Activated T-cell treated with anti-CD3 and anti-CD28 coated beads, Interleukin-2, amount 50 U/mL, for 24 hours (primary cell): ENCODE results near the gene GLIPR2.
"Not testable (repeated sequence)": the region's sequence is repeated elsewhere in the genome, so short reads cannot be mapped to it uniquely, and the experiment has no call there.

Source experiments
- DNase-seq: peaks from one replicate; pipeline ENCODE4 v3.0.0-alpha.2; 2020
- H3K27ac Mint-ChIP-seq: 2 replicates; pipeline ENCODE4 v1.8.0; 2020; ENCODE audit warnings: mild to moderate bottlenecking, mixed read lengths
- H3K27me3 Mint-ChIP-seq: 2 replicates; pipeline ENCODE4 v1.8.0; 2020; ENCODE audit warnings: mixed read lengths
- H3K36me3 Mint-ChIP-seq: 2 replicates; pipeline ENCODE4 v1.8.0; 2020; ENCODE audit warnings: low read depth, mixed read lengths
- H3K4me1 Mint-ChIP-seq: 2 replicates; pipeline ENCODE4 v1.8.0; 2020; ENCODE audit warnings: low read depth, mixed read lengths
- H3K4me3 Mint-ChIP-seq: 2 replicates; pipeline ENCODE4 v1.8.0; 2020; ENCODE audit warnings: mild to moderate bottlenecking, moderate library complexity, mixed read lengths
- H3K9me3 Mint-ChIP-seq: 2 replicates; pipeline ENCODE4 v1.8.0; 2020; ENCODE audit warnings: mixed read lengths

The GLIPR2 gene

GRCh38 chr9:36159509-36159908 lies 23.0 kb downstream of the GLIPR2 start:
- Mint-ChIP-seq H3K36me3 (peaks cover 13% of the 10 kb centered on the region), H3K4me1 (peaks cover 12% of the 10 kb centered on the region)
- not testable (repeated sequence) for H3K9me3 Mint-ChIP-seq, H3K27ac Mint-ChIP-seq, DNase-seq, H3K27me3 Mint-ChIP-seq, H3K4me3 Mint-ChIP-seq

- not testable (repeated sequence) for H3K9me3 Mint-ChIP-seq, H3K27me3 Mint-ChIP-seq, H3K27ac Mint-ChIP-seq, DNase-seq, H3K4me3 Mint-ChIP-seq, H3K4me1 Mint-ChIP-seq
- peaks cover 13% of the 10 kb centered on the region for H3K36me3 Mint-ChIP-seq
Observed at GRCh38 chr9:36160126-36160525, 23.6 kb downstream of the GLIPR2 start.

- DNase-seq, result no peak
- H3K9me3 Mint-ChIP-seq, result peaks cover 3% of the 10 kb centered on the region
- H3K27ac Mint-ChIP-seq, result no peak overlapping the region
- H3K4me1 Mint-ChIP-seq, result peaks cover 10% of the 10 kb centered on the region
- H3K4me3 Mint-ChIP-seq, result no peak overlapping the region
- H3K36me3 Mint-ChIP-seq, result peaks cover 11% of the 10 kb centered on the region
- no peaks in the 10 kb centered on the region for H3K27me3 Mint-ChIP-seq
Observed at GRCh38 chr9:36161187-36161586, 24.7 kb downstream of the GLIPR2 start.

- H3K4me3 Mint-ChIP-seq, result no peak overlapping the region
- no peak for DNase-seq
- peaks cover 13% of the 10 kb centered on the region for H3K4me1 Mint-ChIP-seq
- H3K9me3 Mint-ChIP-seq, result no peaks in the 10 kb centered on the region
- no peak overlapping the region for H3K27ac Mint-ChIP-seq
- H3K27me3 Mint-ChIP-seq, result no peaks in the 10 kb centered on the region
- H3K36me3 Mint-ChIP-seq, result peaks cover 6% of the 10 kb centered on the region
Observed at GRCh38 chr9:36162211-36162738, 25.7 kb downstream of the GLIPR2 start.

GRCh38 chr9:36163049-36163785 lies 26.7 kb downstream of the GLIPR2 start:
- Mint-ChIP-seq H3K9me3 (no peaks in the 10 kb centered on the region), H3K27ac (no peak overlapping the region), H3K4me3 (no peak overlapping the region), H3K4me1 (peaks cover 11% of the 10 kb centered on the region), H3K27me3 (no peaks in the 10 kb centered on the region), H3K36me3 (peaks cover 4% of the 10 kb centered on the region)
- no peak for DNase-seq

- Mint-ChIP-seq H3K36me3 (no peaks in the 10 kb centered on the region), H3K4me1 (peaks cover 8% of the 10 kb centered on the region), H3K4me3 (no peak overlapping the region), H3K27ac (no peak overlapping the region), H3K27me3 (no peaks in the 10 kb centered on the region), H3K9me3 (no peaks in the 10 kb centered on the region)
- DNase-seq, result no peak
Observed at GRCh38 chr9:36163786-36164170, 27.2 kb downstream of the GLIPR2 start.

GRCh38 chr9:36164372-36164771 lies 27.8 kb downstream of the GLIPR2 start:
- Mint-ChIP-seq H3K4me1 (peaks cover 8% of the 10 kb centered on the region), H3K9me3 (no peaks in the 10 kb centered on the region), H3K27ac (no peak overlapping the region), H3K36me3 (no peaks in the 10 kb centered on the region), H3K27me3 (no peaks in the 10 kb centered on the region), H3K4me3 (no peak overlapping the region)
- no peak for DNase-seq

- Mint-ChIP-seq H3K4me3 (no peak overlapping the region), H3K27ac (no peak overlapping the region)
Observed at GRCh38 chr9:36164989-36165388, 28.5 kb downstream of the GLIPR2 start.

GRCh38 chr9:36165826-36166167 lies 29.3 kb downstream of the GLIPR2 start:
- no peaks in the 10 kb centered on the region for H3K36me3 Mint-ChIP-seq
- no peaks in the 10 kb centered on the region for H3K27me3 Mint-ChIP-seq
- H3K9me3 Mint-ChIP-seq, result no peaks in the 10 kb centered on the region
- H3K27ac Mint-ChIP-seq, result no peak overlapping the region
- peaks cover 8% of the 10 kb centered on the region for H3K4me1 Mint-ChIP-seq
- H3K4me3 Mint-ChIP-seq, result peak overlapping the region; percentile 74
- DNase-seq, result no peak

More at GRCh38 chr9:36164989-36165388, 28.5 kb downstream of the GLIPR2 start:
- H3K36me3 Mint-ChIP-seq, result no peaks in the 10 kb centered on the region
- no peaks in the 10 kb centered on the region for H3K27me3 Mint-ChIP-seq
- no peak for DNase-seq
- H3K9me3 Mint-ChIP-seq, result no peaks in the 10 kb centered on the region
- H3K4me1 Mint-ChIP-seq, result peaks cover 8% of the 10 kb centered on the region

- DNase-seq, result peak; percentile 93
- H3K4me1 Mint-ChIP-seq, result peaks cover 6% of the 10 kb centered on the region
- H3K36me3 Mint-ChIP-seq, result no peaks in the 10 kb centered on the region
- peak overlapping the region; percentile 84 for H3K27ac Mint-ChIP-seq
- peak overlapping the region; percentile 74 for H3K4me3 Mint-ChIP-seq
- H3K27me3 Mint-ChIP-seq, result no peaks in the 10 kb centered on the region
- H3K9me3 Mint-ChIP-seq, result no peaks in the 10 kb centered on the region
Observed at GRCh38 chr9:36166168-36166927, 29.8 kb downstream of the GLIPR2 start.

GRCh38 chr9:36169166-36169565 lies 32.6 kb downstream of the GLIPR2 start, which contains the start of gene CCIN:
TSS of gene CCIN (plus strand) at chr9:36169388. CDS start at chr9:36169503, 115 bp downstream.
- no peaks in the 10 kb centered on the region for H3K36me3 Mint-ChIP-seq
- peaks cover 6% of the 10 kb centered on the region for H3K4me1 Mint-ChIP-seq
- no peaks in the 10 kb centered on the region for H3K27me3 Mint-ChIP-seq
- H3K27ac Mint-ChIP-seq, result no peak within 1 kb of the TSS
- no peak for DNase-seq
- no peaks in the 10 kb centered on the region for H3K9me3 Mint-ChIP-seq
- no peak within 1 kb of the TSS for H3K4me3 Mint-ChIP-seq

GRCh38 chr9:36169708-36170107 lies 33.2 kb downstream of the GLIPR2 start:
- Mint-ChIP-seq H3K36me3 (no peaks in the 10 kb centered on the region), H3K4me1 (peaks cover 6% of the 10 kb centered on the region), H3K9me3 (no peaks in the 10 kb centered on the region), H3K27me3 (no peaks in the 10 kb centered on the region), H3K4me3 (no peak overlapping the region), H3K27ac (no peak overlapping the region)
- no peak for DNase-seq

GRCh38 chr9:36170531-36170930 lies 34.0 kb downstream of the GLIPR2 start:
- DNase-seq, result no peak
- no peak overlapping the region for H3K27ac Mint-ChIP-seq
- H3K9me3 Mint-ChIP-seq, result no peaks in the 10 kb centered on the region
- no peaks in the 10 kb centered on the region for H3K36me3 Mint-ChIP-seq
- H3K4me1 Mint-ChIP-seq, result peaks cover 4% of the 10 kb centered on the region
- H3K27me3 Mint-ChIP-seq, result no peaks in the 10 kb centered on the region
- no peak overlapping the region for H3K4me3 Mint-ChIP-seq

- no peaks in the 10 kb centered on the region for H3K36me3 Mint-ChIP-seq
- H3K27me3 Mint-ChIP-seq, result no peaks in the 10 kb centered on the region
- H3K4me1 Mint-ChIP-seq, result peaks cover 1% of the 10 kb centered on the region
- no peak for DNase-seq
- no peak overlapping the region for H3K27ac Mint-ChIP-seq
- no peak overlapping the region for H3K4me3 Mint-ChIP-seq
- H3K9me3 Mint-ChIP-seq, result no peaks in the 10 kb centered on the region
Observed at GRCh38 chr9:36173861-36174260, 37.3 kb downstream of the GLIPR2 start.

- Mint-ChIP-seq H3K9me3 (no peaks in the 10 kb centered on the region), H3K4me1 (peaks cover 1% of the 10 kb centered on the region), H3K4me3 (no peak overlapping the region), H3K27me3 (no peaks in the 10 kb centered on the region), H3K36me3 (no peaks in the 10 kb centered on the region), H3K27ac (no peak overlapping the region)
- DNase-seq, result no peak
Observed at GRCh38 chr9:36174271-36174670, 37.7 kb downstream of the GLIPR2 start.
